Measurements from ENCODE around the gene MYBPC2.
"Not testable (repeated sequence)": the region's sequence is repeated elsewhere in the genome, so short reads cannot be mapped to it uniquely, and the experiment has no call there.

MYBPC2 gene

GRCh38 chr19:50432221-50433028 lies at the start of gene MYBPC2:
MYBPC2 (plus strand) TSS chr19:50432892; CDS start chr19:50432954, 62 bp downstream.
- no peak for DNase-seq

GRCh38 chr19:50383001-50383851 lies 49.5 kb upstream of the MYBPC2 start:
- DNase-seq, result no peak

GRCh38 chr19:50383852-50384684 lies 48.6 kb upstream of the MYBPC2 start, which contains the start of gene POLD1:
POLD1 (plus strand) TSS chr19:50384347; CDS start chr19:50398852, 14,505 bp downstream.
- DNase-seq, result peak; percentile 99

GRCh38 chr19:50384685-50385535 lies 47.8 kb upstream of the MYBPC2 start:
- DNase-seq, result no peak

GRCh38 chr19:50387176-50387867 lies 45.4 kb upstream of the MYBPC2 start:
- DNase-seq, result no peak

GRCh38 chr19:50387868-50388245 lies 44.8 kb upstream of the MYBPC2 start:
- no peak for DNase-seq

- DNase-seq, result not testable (repeated sequence)
These were observed 42.4 kb upstream of the MYBPC2 start for GRCh38 chr19:50390295-50390694.

- not testable (repeated sequence) for DNase-seq
These were observed 41.7 kb upstream of the MYBPC2 start for GRCh38 chr19:50390952-50391351.

GRCh38 chr19:50392759-50393158 lies 39.9 kb upstream of the MYBPC2 start:
- DNase-seq, result no peak

- no peak for DNase-seq
These were observed 39.1 kb upstream of the MYBPC2 start for GRCh38 chr19:50393589-50393988.

GRCh38 chr19:50394017-50394416 lies 38.7 kb upstream of the MYBPC2 start:
- DNase-seq, result no peak

- DNase-seq, result no peak
These were observed 33.9 kb upstream of the MYBPC2 start for GRCh38 chr19:50398675-50399367.

- no peak for DNase-seq
These were observed 33.3 kb upstream of the MYBPC2 start for GRCh38 chr19:50399368-50399745.

GRCh38 chr19:50401605-50402450 lies 30.9 kb upstream of the MYBPC2 start:
- DNase-seq, result no peak

- DNase-seq, result no peak
These were observed 30.0 kb upstream of the MYBPC2 start for GRCh38 chr19:50402544-50403301.

GRCh38 chr19:50406156-50406820 lies 26.4 kb upstream of the MYBPC2 start:
- no peak for DNase-seq

GRCh38 chr19:50406829-50407228 lies 25.9 kb upstream of the MYBPC2 start:
- DNase-seq, result no peak

GRCh38 chr19:50409347-50409746 lies 23.3 kb upstream of the MYBPC2 start:
- DNase-seq, result no peak

Data from activated CD4-positive, alpha-beta T cell treated with anti-CD3 and anti-CD28 coated beads, Interleukin-2, amount 50 U/mL, for 1 hour (primary cell).